HEK293 (cell line): ENCODE data around the gene SEC16A.
A peak's percentile ranks its signal among the peaks of the same experiment; 100 is the strongest.

Experiments used
- CTCF ChIA-PET: fragments of 350-600 bp; formaldehyde crosslinking; extraction: SDS; loops from one replicate; lab custom pipeline; 2021; ENCODE audit warnings: antibody characterized with exemption; lab: Yijun Ruan, JAX
- POLR2A ChIA-PET: fragments of 300-600 bp; formaldehyde crosslinking; extraction: SDS; loops from one replicate; lab custom pipeline; 2020; ENCODE audit warnings: antibody characterized with exemption, inconsistent platforms; lab: Yijun Ruan, JAX
- H3K27ac ChIP-seq: fragments of 200-500 bp; sonication (Bioruptor generic); 2 replicates; pipeline ENCODE4 v1.5.1; 2014; ENCODE audit warnings: low read depth, low read length, control low read depth, inconsistent platforms; ENCODE audit errors: extremely low read depth
- H3K36me3 ChIP-seq, 2 experiments: fragments of 200-500 bp in 1 of 2; sonication (Bioruptor generic) in 1 of 2; 1 replicate in 1 of 2; 2 replicates in 1 of 2; pipeline ENCODE4 v1.5.1; 2014 to 2017; ENCODE audit warnings: inconsistent platforms in 2 of 2, low read length in 2 of 2; ENCODE audit not compliant: control insufficient read depth in 2 of 2, insufficient read depth in 1 of 2
- H3K4me1 ChIP-seq: fragments of 200-500 bp; sonication (Bioruptor generic); 2 replicates; pipeline ENCODE4 v1.5.1; 2014; ENCODE audit warnings: mild to moderate bottlenecking, low read length, inconsistent platforms; ENCODE audit not compliant: control insufficient read depth, insufficient read depth
- H3K4me3 ChIP-seq: 2 replicates; pipeline ENCODE4 v1.5.1; 2011; ENCODE audit warnings: low read depth, mild to moderate bottlenecking, control low read depth, low read length, moderate library complexity
- H3K9me3 ChIP-seq: fragments of 200-500 bp; sonication (Bioruptor generic); 2 replicates; pipeline ENCODE4 v1.5.1; 2014; ENCODE audit warnings: low read depth, low read length, inconsistent platforms; ENCODE audit not compliant: control insufficient read depth, insufficient read depth
- FEZF1 ChIP-seq: fragments of 450-650 bp; formaldehyde crosslinking; IDR thresholded peaks from 2 replicates; pipeline ENCODE4 v1.5.1; 2016; ENCODE audit warnings: missing biosample characterization, missing genetic modification characterization
- HOXA7 ChIP-seq: sonication (generic); formaldehyde crosslinking; IDR thresholded peaks from 2 replicates; pipeline ENCODE4 v1.8.1; 2022; ENCODE audit warnings: missing genetic modification reagents, borderline replicate concordance
- KLF10 ChIP-seq: fragments of 450-650 bp; IDR thresholded peaks from 2 replicates; pipeline ENCODE4 v1.5.1; 2018; ENCODE audit warnings: missing biosample characterization, mild to moderate bottlenecking, missing genetic modification characterization
- KLF7 ChIP-seq: fragments of 450-650 bp; formaldehyde crosslinking; IDR thresholded peaks from 2 replicates; pipeline ENCODE4 v1.5.1; 2016; ENCODE audit warnings: missing biosample characterization, missing genetic modification characterization, borderline replicate concordance
- KLF8 ChIP-seq: fragments of 450-650 bp; formaldehyde crosslinking; IDR thresholded peaks from 2 replicates; pipeline ENCODE4 v1.5.1; 2016; ENCODE audit warnings: missing biosample characterization, missing genetic modification characterization
- MEIS1 ChIP-seq: sonication (generic); formaldehyde crosslinking; IDR thresholded peaks from 2 replicates; pipeline ENCODE4 v1.8.1; 2022; ENCODE audit warnings: missing genetic modification reagents, mild to moderate bottlenecking, borderline replicate concordance
- SETDB1 ChIP-seq: IDR thresholded peaks from one replicate; pipeline ENCODE4 v1.6.1; 2017; ENCODE audit warnings: mild to moderate bottlenecking, low read length, moderate library complexity, mixed read lengths; ENCODE audit not compliant: insufficient read length
- SP3 ChIP-seq: fragments of 450-650 bp; formaldehyde crosslinking; IDR thresholded peaks from 2 replicates; pipeline ENCODE4 v1.5.1; 2016; ENCODE audit warnings: missing biosample characterization, missing genetic modification characterization
- ZBTB17 ChIP-seq: fragments of 450-650 bp; formaldehyde crosslinking; IDR thresholded peaks from 2 replicates; pipeline ENCODE4 v1.5.1; 2016; ENCODE audit warnings: missing biosample characterization, missing genetic modification characterization
- ZBTB20 ChIP-seq: fragments of 450-650 bp; formaldehyde crosslinking; IDR thresholded peaks from 2 replicates; pipeline ENCODE4 v1.5.1; 2016; ENCODE audit warnings: missing biosample characterization, missing genetic modification characterization
- ZEB2 ChIP-seq: fragments of 450-650 bp; formaldehyde crosslinking; IDR thresholded peaks from 2 replicates; pipeline ENCODE4 v1.5.1; 2016; ENCODE audit warnings: missing biosample characterization, missing genetic modification characterization
- ZNF23 ChIP-seq: fragments of 450-650 bp; formaldehyde crosslinking; IDR thresholded peaks from 2 replicates; pipeline ENCODE4 v1.5.1; 2016; ENCODE audit warnings: missing biosample characterization, missing genetic modification characterization, borderline replicate concordance
- ZNF48 ChIP-seq: fragments of 450-650 bp; formaldehyde crosslinking; IDR thresholded peaks from 2 replicates; pipeline ENCODE4 v1.5.1; 2016; ENCODE audit warnings: missing biosample characterization, missing genetic modification characterization
- ZNF530 ChIP-seq: fragments of 450-650 bp; formaldehyde crosslinking; IDR thresholded peaks from 2 replicates; pipeline ENCODE4 v1.5.1; 2016; ENCODE audit warnings: low read depth, missing biosample characterization, missing genetic modification characterization
- ZNF561 ChIP-seq: fragments of 450-650 bp; IDR thresholded peaks from 2 replicates; pipeline ENCODE4 v1.5.1; 2018; ENCODE audit warnings: missing biosample characterization, missing genetic modification characterization, borderline replicate concordance
- ZNF654 ChIP-seq: fragments of 450-650 bp; formaldehyde crosslinking; IDR thresholded peaks from 2 replicates; pipeline ENCODE4 v1.5.1; 2016; ENCODE audit warnings: low read depth, missing biosample characterization, missing genetic modification characterization
- ZNF76 ChIP-seq: fragments of 450-650 bp; formaldehyde crosslinking; IDR thresholded peaks from 2 replicates; pipeline ENCODE4; 2016; ENCODE audit warnings: low read depth, missing biosample characterization, missing genetic modification characterization, borderline replicate concordance
- ZNF776 ChIP-seq: fragments of 450-650 bp; formaldehyde crosslinking; IDR thresholded peaks from 2 replicates; pipeline ENCODE4 v1.5.0; 2017; ENCODE audit warnings: missing biosample characterization, missing genetic modification characterization, borderline replicate concordance
- ZNF830 ChIP-seq: fragments of 450-650 bp; IDR thresholded peaks from 2 replicates; pipeline ENCODE4 v1.5.0; 2018; ENCODE audit warnings: missing biosample characterization, missing genetic modification characterization, low read depth, mild to moderate bottlenecking, moderate library complexity
- ZNF843 ChIP-seq: fragments of 450-650 bp; formaldehyde crosslinking; IDR thresholded peaks from 2 replicates; pipeline ENCODE4 v1.5.1; 2016; ENCODE audit warnings: missing biosample characterization, missing genetic modification characterization
- ZSCAN30 ChIP-seq: fragments of 450-650 bp; IDR thresholded peaks from 2 replicates; pipeline ENCODE4 v1.5.1; 2018; ENCODE audit warnings: missing biosample characterization, mild to moderate bottlenecking, missing genetic modification characterization, moderate library complexity
- TF ChIP-seq, protein P1 (sequence below): fragments of 450-650 bp; formaldehyde crosslinking; optimal IDR thresholded peaks from 2 replicates; pipeline ENCODE3; 2016; ENCODE audit warnings: missing biosample characterization, mild to moderate bottlenecking, missing genetic modification characterization
- TF ChIP-seq, protein P2 (sequence below): fragments of 450-650 bp; formaldehyde crosslinking; IDR thresholded peaks from 2 replicates; pipeline ENCODE4 v1.5.1; 2016; ENCODE audit warnings: missing biosample characterization, missing genetic modification characterization, borderline replicate concordance
- TF ChIP-seq, protein P3 (sequence below): fragments of 450-650 bp; formaldehyde crosslinking; IDR thresholded peaks from 2 replicates; pipeline ENCODE4 v1.5.1; 2016; ENCODE audit warnings: missing biosample characterization, missing genetic modification characterization, low read depth

SEC16A gene

DNA sequence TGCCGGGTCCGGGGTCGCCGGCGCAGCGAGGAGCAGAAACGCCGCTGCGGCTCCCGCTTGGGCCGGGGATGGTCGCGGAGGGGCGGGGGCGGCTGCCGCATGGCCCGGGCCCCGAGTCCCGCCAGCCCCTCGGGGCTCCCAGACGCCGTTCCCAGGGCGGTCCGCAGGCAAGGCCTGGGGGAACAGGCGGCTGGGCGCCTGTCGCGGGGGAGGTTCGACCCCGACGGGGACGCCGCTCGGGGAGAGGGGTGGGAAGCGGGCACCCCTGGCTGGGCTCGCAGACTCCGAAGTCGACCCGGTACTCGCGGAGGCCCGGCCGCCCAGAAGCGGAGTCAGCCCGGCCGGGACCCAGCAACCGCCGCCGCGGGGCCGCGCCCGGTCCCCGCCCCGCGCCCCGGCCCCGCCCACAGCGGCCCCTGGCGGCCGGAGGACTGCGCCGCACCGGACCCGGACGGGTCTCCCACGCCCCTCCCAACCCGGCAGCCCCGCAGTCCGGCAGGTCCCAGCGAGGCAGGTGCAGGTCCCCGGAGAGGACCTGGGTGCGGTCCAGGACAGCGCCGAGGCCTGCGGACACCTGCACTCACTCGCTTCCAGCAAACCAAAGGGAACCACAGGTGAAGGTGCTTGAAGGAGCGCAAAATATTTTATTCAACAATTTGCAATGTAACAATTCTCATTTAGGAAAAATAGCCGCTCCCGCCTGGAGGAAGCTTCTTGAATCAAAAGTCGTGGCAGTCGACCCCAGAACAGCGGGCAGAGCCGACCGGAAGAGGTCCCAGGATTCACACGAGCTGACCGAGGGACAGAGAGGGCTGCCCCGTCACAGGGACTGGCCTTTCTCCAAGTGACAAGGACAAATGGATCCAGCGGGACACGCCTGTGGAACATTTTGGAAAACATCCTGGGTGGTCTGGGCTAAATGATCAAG lies 43.1 kb downstream of the SEC16A start, which contains the start of gene INPP5E (continued):
- TF ChIP-seq ZNF654 (tag by site-specific recombination) (no peak), KLF10 (tag by site-specific recombination) (0 out of 2 replicates have a peak, but pooled peaks have one; percentile 51), ZBTB20 (peak; percentile 79), ZNF76 (peak; percentile 76), ZBTB17 (tag by site-specific recombination) (peak; percentile 99), KLF8 (peak; percentile 65; the same call in 1 of the 2 replicates), ZNF561 (peak; percentile 69; the same call in 1 of the 2 replicates), ZNF48 (tag by site-specific recombination) (no peak), ZSCAN30 (tag by site-specific recombination) (peak; percentile 39; the same call in 1 of the 2 replicates), ZEB2 (tag by site-specific recombination) (no peak)
- TF ChIP-seq, protein P1, sequence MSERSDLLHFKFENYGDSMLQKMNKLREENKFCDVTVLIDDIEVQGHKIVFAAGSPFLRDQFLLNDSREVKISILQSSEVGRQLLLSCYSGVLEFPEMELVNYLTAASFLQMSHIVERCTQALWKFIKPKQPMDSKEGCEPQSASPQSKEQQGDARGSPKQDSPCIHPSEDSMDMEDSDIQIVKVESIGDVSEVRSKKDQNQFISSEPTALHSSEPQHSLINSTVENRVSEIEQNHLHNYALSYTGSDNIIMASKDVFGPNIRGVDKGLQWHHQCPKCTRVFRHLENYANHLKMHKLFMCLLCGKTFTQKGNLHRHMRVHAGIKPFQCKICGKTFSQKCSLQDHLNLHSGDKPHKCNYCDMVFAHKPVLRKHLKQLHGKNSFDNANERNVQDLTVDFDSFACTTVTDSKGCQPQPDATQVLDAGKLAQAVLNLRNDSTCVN (tag by site-specific recombination), result peak; percentile 43
- TF ChIP-seq, protein P2, sequence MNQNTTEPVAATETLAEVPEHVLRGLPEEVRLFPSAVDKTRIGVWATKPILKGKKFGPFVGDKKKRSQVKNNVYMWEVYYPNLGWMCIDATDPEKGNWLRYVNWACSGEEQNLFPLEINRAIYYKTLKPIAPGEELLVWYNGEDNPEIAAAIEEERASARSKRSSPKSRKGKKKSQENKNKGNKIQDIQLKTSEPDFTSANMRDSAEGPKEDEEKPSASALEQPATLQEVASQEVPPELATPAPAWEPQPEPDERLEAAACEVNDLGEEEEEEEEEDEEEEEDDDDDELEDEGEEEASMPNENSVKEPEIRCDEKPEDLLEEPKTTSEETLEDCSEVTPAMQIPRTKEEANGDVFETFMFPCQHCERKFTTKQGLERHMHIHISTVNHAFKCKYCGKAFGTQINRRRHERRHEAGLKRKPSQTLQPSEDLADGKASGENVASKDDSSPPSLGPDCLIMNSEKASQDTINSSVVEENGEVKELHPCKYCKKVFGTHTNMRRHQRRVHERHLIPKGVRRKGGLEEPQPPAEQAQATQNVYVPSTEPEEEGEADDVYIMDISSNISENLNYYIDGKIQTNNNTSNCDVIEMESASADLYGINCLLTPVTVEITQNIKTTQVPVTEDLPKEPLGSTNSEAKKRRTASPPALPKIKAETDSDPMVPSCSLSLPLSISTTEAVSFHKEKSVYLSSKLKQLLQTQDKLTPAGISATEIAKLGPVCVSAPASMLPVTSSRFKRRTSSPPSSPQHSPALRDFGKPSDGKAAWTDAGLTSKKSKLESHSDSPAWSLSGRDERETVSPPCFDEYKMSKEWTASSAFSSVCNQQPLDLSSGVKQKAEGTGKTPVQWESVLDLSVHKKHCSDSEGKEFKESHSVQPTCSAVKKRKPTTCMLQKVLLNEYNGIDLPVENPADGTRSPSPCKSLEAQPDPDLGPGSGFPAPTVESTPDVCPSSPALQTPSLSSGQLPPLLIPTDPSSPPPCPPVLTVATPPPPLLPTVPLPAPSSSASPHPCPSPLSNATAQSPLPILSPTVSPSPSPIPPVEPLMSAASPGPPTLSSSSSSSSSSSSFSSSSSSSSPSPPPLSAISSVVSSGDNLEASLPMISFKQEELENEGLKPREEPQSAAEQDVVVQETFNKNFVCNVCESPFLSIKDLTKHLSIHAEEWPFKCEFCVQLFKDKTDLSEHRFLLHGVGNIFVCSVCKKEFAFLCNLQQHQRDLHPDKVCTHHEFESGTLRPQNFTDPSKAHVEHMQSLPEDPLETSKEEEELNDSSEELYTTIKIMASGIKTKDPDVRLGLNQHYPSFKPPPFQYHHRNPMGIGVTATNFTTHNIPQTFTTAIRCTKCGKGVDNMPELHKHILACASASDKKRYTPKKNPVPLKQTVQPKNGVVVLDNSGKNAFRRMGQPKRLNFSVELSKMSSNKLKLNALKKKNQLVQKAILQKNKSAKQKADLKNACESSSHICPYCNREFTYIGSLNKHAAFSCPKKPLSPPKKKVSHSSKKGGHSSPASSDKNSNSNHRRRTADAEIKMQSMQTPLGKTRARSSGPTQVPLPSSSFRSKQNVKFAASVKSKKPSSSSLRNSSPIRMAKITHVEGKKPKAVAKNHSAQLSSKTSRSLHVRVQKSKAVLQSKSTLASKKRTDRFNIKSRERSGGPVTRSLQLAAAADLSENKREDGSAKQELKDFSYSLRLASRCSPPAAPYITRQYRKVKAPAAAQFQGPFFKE (tag by site-specific recombination), result no peak
- TF ChIP-seq, all 188 proteins: peak for 15

DNA sequence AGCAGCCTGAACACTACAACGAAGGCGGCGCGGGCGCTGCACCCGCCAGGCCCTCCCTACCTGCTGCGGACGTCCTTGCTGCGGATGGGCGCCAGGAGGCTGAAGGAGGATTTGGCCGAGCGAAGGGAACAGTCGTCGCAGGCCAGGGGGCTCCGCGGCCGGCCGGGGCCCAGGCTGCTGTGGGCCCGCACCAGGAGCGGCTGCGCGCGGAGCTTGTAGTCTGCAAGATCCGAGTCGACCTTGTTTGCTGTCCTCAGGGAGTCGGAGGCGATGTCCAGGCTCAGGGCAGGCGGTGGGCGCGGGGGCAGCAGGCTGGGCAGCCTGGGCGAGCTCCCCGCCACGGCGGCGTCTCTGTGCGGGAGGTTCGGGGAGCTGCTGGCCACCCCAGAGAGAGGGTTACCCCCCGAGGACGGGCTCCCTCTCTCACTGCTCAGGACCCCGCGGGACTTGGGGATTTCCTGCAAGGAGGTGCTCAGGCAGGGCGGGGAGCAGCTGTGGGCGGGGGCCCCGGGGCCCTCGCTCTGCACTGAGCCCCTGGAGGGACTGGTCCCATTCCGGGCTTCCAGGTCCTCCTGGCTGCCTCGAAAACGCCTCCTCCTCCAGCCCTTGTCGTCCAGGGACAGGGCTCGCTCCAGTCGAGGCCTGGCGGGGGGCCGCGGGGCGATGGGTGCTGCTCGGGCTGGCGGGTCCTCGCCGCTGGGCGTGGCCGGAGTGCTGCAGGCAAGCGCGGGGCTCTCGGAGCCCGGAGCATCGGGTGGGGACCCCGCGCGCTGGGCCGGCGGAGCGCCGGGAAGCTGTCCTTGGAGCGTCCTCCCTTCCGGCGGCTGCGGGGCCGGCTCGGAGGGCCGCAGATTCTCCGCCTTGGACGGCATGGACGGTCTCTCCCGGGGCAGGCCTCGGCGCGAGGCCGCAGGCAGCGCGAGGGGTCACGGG lies 44.0 kb downstream of the SEC16A start:
- peaks cover 0 to 73% of the 10 kb centered on the region in 2 experiments; a peak in 2 of 3 replicates for H3K36me3 ChIP-seq
- ChIA-PET CTCF (interaction anchor here (0.6 to 3.9 kb wide), 6 partner anchors 27 to 195 kb away, joined by 3 to 17 read pairs (median 5); no protein-coding TSS in a partner anchor), POLR2A (interaction anchor here (0.8 to 1.7 kb wide), 5 partner anchors 14 to 76 kb away, joined by 3 to 6 read pairs (median 3); no protein-coding TSS in a partner anchor)
- H3K9me3 ChIP-seq, result no peaks in the 10 kb centered on the region
- H3K4me3 ChIP-seq, result peak overlapping the region; percentile 81
- peak overlapping the region; percentile 89; the same call in 1 of the 2 replicates for H3K27ac ChIP-seq
- 0 out of 2 replicates have a peak, but pooled peaks cover 2% of the 10 kb centered on the region for H3K4me1 ChIP-seq
- TF ChIP-seq, protein P3, sequence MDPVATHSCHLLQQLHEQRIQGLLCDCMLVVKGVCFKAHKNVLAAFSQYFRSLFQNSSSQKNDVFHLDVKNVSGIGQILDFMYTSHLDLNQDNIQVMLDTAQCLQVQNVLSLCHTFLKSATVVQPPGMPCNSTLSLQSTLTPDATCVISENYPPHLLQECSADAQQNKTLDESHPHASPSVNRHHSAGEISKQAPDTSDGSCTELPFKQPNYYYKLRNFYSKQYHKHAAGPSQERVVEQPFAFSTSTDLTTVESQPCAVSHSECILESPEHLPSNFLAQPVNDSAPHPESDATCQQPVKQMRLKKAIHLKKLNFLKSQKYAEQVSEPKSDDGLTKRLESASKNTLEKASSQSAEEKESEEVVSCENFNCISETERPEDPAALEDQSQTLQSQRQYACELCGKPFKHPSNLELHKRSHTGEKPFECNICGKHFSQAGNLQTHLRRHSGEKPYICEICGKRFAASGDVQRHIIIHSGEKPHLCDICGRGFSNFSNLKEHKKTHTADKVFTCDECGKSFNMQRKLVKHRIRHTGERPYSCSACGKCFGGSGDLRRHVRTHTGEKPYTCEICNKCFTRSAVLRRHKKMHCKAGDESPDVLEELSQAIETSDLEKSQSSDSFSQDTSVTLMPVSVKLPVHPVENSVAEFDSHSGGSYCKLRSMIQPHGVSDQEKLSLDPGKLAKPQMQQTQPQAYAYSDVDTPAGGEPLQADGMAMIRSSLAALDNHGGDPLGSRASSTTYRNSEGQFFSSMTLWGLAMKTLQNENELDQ (tag by site-specific recombination), result no peak
- no peak for TF ChIP-seq MEIS1 (CRISPR knock-in tag)
- TF ChIP-seq KLF7 (tag by site-specific recombination), result no peak
- TF ChIP-seq ZSCAN30 (tag by site-specific recombination), result no peak
- TF ChIP-seq FEZF1 (tag by site-specific recombination), result no peak
- no peak for TF ChIP-seq SETDB1
- no peak; the same call in 1 of the 2 replicates for TF ChIP-seq KLF8
- no peak for TF ChIP-seq ZNF776
- no peak for TF ChIP-seq HOXA7 (CRISPR knock-in tag)
- no peak for TF ChIP-seq ZNF23 (tag by site-specific recombination)
- TF ChIP-seq ZNF830 (tag by site-specific recombination), result no peak
- no peak for TF ChIP-seq ZNF843
- TF ChIP-seq ZNF530 (tag by site-specific recombination), result no peak
- peak; percentile 49; the same call in 1 of the 2 replicates for TF ChIP-seq SP3
